GM19463 (cell line): Measurements from ENCODE around the gene PSMB10.
"Not testable (repeated sequence)": the region's sequence is repeated elsewhere in the genome, so short reads cannot be mapped to it uniquely, and the experiment has no call there.

ENCODE experiments used
- ATAC-seq: cut with Tn5 transposase; IDR thresholded peaks from one replicate; pipeline ENCODE4 v1.9.1; 2021; ENCODE audit warnings: mild to moderate bottlenecking, moderate library complexity; ENCODE audit not compliant: unreplicated experiment

The PSMB10 gene

GRCh38 chr16:67936124-67936879, at the start of gene PSMB10:
PSMB10 (minus strand) TSS chr16:67936850; CDS start chr16:67936749, 101 bp downstream.
- no peak for ATAC-seq

- no peak for ATAC-seq
These were observed 45.5 kb upstream of the PSMB10 start for GRCh38 chr16:67982011-67982696.

- ATAC-seq = no peak
These were observed 43.5 kb upstream of the PSMB10 start, which contains the start of gene DPEP3 for GRCh38 chr16:67979955-67980678. DPEP3 (minus strand) TSS chr16:67980499; CDS start chr16:67980380, 119 bp downstream.

DNA sequence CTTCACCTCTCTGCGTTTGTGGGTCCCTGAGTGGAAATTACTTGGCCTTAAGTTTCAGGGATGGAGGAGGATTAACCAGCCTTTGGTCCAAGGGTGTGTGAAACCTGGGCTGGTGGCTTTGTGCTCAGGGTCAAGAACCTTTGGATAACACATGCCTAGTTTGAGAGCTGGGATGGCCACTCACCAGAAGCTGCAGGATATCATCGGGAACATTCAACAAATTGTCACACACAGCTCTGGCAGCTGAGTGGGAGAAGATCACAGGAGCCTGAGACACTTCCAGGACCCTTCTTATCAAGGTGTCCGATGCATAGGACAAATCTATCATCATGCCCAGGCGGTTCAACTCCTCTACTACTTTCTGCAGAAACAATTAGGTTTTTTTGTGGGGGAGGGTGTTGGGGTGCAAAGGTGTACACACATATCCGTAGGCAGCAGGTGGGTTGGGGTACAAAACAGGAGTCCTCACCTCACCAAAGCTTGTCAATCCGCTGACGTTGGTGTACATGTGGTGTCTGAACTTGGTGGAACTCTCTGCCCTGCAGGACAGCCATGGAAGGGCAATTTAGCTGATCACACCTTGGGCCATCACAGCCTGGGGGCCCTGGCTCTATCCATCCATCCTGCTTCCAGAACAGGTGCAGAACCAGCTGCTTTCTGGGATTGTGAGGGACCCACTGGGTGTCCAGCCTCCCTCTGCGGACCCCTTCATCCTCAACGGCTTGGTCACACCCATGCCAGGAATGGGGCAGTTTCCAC, 41.0 kb upstream of the PSMB10 start:
- ATAC-seq = no peak

DNA sequence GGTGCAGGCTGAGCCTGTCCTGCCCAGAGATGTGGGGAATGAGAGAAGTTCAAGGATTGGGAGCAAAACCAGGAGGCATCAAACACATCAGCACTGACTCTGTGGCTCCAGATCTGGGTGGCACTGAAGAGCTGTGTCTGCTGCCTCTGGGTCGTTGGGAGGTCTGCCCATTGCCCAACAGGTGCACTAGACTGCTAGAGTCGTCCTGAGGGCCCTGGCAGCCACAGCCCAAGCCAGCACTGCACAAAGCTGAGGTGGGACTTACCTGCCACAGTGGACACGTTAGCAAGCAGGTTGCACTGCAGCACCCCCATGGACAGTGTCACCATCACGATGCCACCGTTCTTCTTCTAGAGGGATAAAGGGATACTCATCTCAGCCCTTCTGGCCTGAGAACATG, 40.4 kb upstream of the PSMB10 start:
- no peak for ATAC-seq

GRCh38 chr16:67976205-67976604, 39.6 kb upstream of the PSMB10 start:
- ATAC-seq = no peak

DNA sequence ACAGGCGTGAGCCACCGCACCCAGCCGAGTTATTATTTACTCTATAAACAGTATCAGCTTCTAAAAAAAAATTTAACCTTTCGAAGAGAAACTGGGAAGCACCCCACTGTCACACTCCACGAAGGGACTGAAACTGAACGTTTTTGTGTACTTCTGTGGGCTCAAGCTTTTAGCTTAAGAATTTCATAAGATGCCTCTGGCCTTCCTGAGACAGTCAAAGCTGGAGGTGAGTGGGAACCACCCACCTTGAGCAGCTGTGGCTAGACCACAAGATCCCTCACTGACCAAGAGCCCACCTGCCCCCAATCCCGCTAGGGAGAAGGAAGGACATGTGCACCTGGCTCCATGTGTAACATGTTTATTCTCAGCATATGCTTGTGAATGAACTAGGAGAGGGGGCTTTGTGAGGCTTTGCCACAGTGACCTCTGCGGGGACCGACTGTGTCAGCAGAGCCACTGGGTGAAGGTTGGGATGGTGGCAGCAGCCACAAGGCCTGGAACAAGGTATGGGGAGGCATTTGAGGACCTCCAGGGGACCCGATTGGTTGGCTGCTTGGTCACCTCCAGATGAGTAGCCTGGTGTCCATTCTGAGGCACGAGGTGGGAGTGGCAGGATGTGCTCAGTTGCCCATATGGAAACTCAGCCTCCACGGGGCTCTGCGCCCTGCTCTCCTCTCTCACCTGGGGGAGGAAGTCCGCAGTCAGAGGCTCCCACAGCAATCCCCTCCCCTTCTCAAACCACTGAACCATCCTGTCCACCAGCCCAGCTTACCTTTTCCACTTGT, 38.9 kb upstream of the PSMB10 start:
- ATAC-seq = no peak

DNA sequence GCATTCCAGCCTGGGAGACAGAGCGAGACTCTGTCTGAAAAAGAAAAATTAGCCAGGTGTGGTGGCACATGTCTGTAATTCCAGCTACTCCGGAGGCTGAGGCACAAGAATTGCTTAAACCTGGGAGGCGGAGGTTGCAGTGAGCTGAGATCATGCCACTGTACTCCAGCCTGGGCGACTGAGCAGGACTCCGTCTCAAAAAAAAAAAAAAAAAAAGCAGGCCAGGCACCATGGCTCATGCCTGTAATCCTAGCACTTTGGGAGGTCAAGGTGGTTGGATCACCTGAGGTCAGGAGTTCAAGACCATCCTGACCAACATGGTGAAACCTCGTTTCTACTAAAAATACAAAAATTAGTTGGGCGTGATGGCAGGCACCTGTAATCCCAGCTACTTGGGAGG, 35.6 kb upstream of the PSMB10 start:
- not testable (repeated sequence) for ATAC-seq

GRCh38 chr16:67971111-67971510, 34.5 kb upstream of the PSMB10 start:
- ATAC-seq = no peak

- no peak for ATAC-seq
These were observed 32.8 kb upstream of the PSMB10 start for GRCh38 chr16:67969254-67970039.

DNA sequence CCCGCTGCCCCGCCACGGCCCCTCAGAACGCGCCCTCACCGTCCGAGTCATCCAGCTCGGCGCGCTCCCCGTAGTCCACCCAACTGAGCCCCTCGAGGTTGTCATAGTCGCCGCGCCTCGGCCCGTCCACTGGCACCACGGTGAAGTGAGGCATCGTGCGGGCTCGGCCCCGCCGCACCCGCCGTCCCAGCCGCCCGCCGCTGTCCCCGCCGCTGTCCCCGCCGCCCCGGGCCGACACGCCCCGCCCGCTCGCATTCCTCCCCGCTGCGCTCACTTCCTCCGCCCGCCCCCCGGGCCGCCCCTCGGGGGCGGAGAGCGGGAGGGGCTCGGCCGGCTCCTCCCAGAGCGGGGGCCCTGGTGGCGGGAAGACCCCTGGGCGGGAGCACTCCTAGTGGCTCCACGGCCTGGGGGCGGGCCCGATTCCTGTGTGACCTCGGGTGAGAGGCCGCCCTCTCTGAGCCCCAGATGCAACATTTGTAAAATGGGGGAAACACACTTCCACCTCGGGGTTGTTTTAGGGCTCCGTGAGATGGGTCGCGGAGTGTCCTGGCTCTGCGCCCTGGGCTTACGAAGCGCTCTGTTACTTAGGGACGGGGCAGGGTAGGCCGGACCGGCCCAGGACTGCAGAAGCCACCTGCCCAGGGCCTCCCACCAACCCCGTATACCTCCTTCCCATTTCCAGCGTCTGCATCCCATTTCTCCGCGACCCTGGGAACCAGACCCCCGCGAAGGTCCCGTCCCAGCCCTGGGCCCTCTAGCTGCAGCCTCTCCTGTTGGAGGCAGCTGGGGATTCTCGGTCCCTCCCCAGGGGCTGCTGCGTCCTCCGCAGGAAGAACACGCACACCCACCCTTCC, 32.0 kb upstream of the PSMB10 start, which contains the start of gene SLC12A4:
Gene SLC12A4 (minus strand): TSS at position 238 of the 854 bp plus-strand sequence. CDS start 84 bp downstream, at position 154.
- peak; percentile 84 for ATAC-seq

- ATAC-seq = peak; percentile 26
These were observed 31.3 kb upstream of the PSMB10 start for GRCh38 chr16:67967958-67968399.

DNA sequence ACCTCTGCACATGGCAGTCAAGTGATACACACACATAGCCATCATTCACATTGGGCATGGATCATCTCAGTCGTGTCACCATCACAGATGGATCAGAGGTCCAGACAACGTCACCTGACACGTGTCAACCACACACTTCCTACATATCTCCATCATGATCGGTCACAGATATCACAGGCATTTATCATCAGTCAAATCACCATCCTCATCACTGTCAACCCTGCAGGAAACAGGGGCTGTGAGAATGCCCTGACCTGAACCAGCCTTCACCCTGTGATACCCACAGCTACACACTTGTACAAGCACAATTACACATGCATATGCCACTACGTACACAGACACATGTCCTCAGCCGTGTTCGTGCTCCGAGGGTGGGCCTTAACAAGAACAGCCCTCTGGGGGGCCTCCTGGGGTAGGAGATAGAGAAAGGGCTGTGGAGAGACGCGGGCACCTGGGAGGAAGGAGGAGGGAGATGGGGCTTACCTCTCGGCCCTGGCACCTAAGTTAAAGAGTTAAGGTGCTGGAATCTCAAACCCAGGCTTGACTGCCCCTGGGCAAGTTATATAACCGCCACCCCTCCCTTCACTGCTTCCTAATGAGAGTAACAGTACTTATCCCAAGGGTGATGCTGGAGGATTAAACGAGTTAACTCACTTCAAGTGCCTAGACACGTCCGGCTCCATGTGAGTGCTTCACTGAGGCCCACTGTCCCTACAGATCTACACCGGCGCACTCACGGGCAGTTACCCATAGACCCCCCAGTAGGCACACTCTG, 30.7 kb upstream of the PSMB10 start:
- no peak for ATAC-seq

DNA sequence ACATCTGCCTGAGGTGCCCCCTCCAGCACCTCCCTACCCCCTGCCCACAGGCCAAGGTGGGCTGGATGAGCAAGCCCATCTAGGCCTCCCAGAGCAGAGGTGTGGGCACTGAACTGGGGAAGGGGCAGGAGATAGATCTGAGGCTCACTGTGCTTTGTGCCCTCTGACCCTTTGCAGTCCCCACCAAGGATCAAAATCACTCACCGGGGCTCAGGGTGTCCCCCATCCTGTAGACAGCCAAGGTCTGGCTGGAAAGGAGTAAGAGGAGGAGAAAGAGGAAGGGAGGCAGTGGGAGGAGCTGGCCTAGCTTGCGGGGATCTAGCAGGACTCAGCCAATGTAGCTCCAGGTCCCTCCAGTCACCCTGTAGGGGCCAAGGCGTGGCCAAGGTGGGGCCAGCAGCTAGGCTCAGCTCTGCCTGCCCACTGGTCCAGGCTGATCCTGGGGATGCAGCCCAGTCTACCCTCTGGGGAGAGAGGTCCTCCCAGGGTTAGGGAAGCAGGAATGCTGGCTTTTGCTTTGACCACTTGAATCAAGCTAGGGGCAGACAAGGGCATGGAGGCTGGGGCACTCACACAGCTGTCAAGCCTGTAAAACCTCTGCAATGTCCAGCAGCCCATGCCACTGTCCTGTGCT, 30.0 kb upstream of the PSMB10 start:
- ATAC-seq = no peak

DNA sequence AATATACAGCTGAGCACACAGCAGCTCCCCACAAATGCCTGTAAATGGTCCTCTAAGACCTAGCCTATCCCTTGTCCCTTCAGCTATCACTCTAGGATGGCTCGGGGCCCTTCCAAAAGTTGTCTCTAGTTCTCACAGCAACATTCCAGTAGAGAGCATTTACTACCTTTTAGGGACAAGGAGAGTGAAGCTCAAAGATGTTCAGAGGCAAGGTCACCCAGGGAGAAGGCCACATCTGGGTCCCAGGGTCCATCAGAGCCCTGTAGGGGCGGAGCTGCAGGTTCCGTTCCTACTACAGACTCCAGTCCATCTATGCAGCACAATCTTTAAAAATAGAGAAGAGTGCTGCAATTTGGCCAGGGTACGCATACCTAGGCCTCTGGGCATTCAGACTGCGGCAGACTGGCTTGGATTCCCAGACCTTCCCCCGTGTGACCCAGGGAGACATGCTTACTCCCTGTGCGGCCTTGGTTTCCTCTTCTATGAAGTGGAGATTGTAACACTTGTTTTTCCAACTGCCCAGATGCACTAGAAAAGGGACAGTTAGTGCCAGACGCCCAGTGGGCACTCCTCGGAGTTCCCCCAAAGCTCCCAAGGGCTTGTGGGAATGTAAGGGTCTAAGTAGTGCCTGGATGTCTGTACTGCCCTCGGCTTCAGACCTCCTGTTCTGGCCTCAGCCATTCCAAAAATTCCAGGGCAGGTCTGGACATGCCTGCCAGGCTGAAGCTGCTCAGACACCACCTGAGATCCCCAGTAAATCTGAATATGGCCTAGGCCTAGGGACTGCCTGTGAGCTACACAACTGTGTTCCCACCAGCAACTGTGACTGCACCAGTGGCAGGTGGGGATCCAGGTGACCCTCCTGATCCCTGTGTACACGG, 29.3 kb upstream of the PSMB10 start:
- ATAC-seq = no peak
